Mesothelial cell of epicardium (in vitro differentiated cells): ENCODE results near the gene KRTAP4-16. TPM values are rescaled to one million over a fixed set of nuclear protein-coding genes. Genes with fewer than 3 reads are reported as not detected.
"Not testable (repeated sequence)": the region's sequence is repeated elsewhere in the genome, so short reads cannot be mapped to it uniquely, and the experiment has no call there.

ENCODE experiments used
- DNase-seq, 2 experiments: peaks; one replicate each; pipeline ENCODE4 v3.0.0; 2021; ENCODE audit warnings: low spot score in 2 of 2; ENCODE audit not compliant: unreplicated experiment in 2 of 2
- H3K27ac Mint-ChIP-seq: 2 replicates; pipeline ENCODE4 v1.8.0; 2021; ENCODE audit warnings: mixed read lengths
- H3K27me3 Mint-ChIP-seq: 2 replicates; pipeline ENCODE4 v1.8.0; 2021; ENCODE audit warnings: low read depth, mixed read lengths
- H3K36me3 Mint-ChIP-seq: 2 replicates; pipeline ENCODE4 v1.8.0; 2021; ENCODE audit warnings: mixed read lengths
- H3K4me1 Mint-ChIP-seq: 2 replicates; pipeline ENCODE4 v1.8.0; 2021; ENCODE audit warnings: mixed read lengths
- H3K4me3 Mint-ChIP-seq: 2 replicates; pipeline ENCODE4 v1.8.0; 2021; ENCODE audit warnings: mild to moderate bottlenecking, moderate library complexity, mixed read lengths
- H3K9me3 Mint-ChIP-seq: 2 replicates; pipeline ENCODE4 v1.8.0; 2021; ENCODE audit warnings: mixed read lengths
- total RNA-seq: library from RNA; stranded (reverse); gene quantifications from 3 replicates; pipeline ENCODE4 v1.2.1, GENCODE V29; 2021
- TF ChIP-seq, protein P1 (sequence below): fragments of 200-600 bp; sonication (generic); IDR thresholded peaks from one replicate; pipeline ENCODE4 v1.5.0; 2021; ENCODE audit warnings: antibody characterized with exemption; ENCODE audit not compliant: unreplicated experiment

KRTAP4-16 gene
- total RNA-seq, 1 donor from 2014 or later: not detected

DNA sequence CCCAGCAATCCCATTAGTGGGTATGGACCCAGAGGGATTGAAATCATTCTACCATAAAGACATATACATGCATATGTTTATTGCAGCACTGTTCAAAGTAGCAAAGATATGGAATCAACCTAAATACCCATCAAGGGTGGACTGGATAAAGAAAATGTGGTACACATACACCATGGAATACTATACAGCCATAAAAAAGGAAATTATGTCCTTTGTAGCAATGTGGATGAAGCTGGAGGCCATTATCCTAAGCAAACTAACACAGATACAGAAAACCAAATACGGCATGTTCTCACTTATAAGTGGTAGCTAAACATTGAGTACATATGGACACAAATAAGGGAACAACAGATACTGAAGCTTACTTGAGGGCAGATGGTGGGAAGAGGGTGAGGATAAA lies 44.5 kb downstream of the KRTAP4-16 start:
- TF ChIP-seq, protein P1, sequence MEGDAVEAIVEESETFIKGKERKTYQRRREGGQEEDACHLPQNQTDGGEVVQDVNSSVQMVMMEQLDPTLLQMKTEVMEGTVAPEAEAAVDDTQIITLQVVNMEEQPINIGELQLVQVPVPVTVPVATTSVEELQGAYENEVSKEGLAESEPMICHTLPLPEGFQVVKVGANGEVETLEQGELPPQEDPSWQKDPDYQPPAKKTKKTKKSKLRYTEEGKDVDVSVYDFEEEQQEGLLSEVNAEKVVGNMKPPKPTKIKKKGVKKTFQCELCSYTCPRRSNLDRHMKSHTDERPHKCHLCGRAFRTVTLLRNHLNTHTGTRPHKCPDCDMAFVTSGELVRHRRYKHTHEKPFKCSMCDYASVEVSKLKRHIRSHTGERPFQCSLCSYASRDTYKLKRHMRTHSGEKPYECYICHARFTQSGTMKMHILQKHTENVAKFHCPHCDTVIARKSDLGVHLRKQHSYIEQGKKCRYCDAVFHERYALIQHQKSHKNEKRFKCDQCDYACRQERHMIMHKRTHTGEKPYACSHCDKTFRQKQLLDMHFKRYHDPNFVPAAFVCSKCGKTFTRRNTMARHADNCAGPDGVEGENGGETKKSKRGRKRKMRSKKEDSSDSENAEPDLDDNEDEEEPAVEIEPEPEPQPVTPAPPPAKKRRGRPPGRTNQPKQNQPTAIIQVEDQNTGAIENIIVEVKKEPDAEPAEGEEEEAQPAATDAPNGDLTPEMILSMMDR: no peak
- Mint-ChIP-seq H3K4me1 (peaks cover 28% of the 10 kb centered on the region), H3K4me3 (no peak overlapping the region), H3K27me3 (no peaks in the 10 kb centered on the region), H3K36me3 (no peaks in the 10 kb centered on the region), H3K27ac (no peak overlapping the region), H3K9me3 (peaks cover 20% of the 10 kb centered on the region)
- no peak for DNase-seq

DNA sequence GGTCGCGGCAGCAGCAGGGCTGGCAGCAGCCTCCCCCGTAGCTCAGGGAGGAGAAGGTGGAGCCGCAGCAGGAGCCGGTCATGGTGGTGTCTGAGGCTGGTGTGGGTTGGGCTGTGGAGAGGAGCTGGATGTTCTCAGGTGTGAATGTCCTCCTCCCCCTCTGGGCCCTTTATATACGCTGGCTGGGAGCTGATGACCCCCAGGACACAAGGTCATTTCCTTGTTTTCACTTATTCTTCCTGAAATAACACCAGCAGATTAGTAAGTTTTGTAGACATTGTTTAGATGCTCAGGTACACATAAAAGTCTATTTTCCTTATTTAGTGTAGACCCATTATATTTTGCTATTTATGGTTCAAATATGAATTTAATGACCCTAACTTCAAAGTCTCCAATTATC lies 46.9 kb downstream of the KRTAP4-16 start, which contains the start of gene KRTAP2-2:
TSS of gene KRTAP2-2 (minus strand) at position 101 of the 400 bp plus-strand sequence. CDS start at position 82, 19 bp downstream.
- Mint-ChIP-seq H3K4me1 (peaks cover 15% of the 10 kb centered on the region), H3K9me3 (peaks cover 24% of the 10 kb centered on the region)
- H3K4me3 Mint-ChIP-seq, H3K36me3 Mint-ChIP-seq, H3K27me3 Mint-ChIP-seq, H3K27ac Mint-ChIP-seq, DNase-seq: not testable (repeated sequence)

DNA sequence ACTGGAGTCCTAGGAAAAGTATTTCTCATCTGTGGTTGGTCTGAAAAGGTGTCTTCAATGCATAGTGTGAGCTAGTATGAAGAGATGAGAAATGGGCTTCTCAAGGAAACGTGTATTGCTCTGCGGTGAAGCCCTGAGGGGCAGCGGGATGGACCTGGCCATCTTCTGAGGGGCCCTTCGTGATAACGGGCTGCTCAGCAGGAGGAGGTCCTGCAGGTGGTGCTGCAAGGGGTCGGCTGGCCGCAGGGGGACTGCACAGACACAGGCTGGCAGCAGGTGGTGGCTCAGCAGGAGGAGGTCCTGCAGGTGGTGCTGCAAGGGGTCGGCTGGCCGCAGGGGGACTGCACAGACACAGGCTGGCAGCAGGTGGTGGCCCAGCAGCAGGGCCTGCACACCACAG lies 47.5 kb downstream of the KRTAP4-16 start:
- H3K4me3 Mint-ChIP-seq, H3K27me3 Mint-ChIP-seq, DNase-seq, H3K36me3 Mint-ChIP-seq, H3K27ac Mint-ChIP-seq: not testable (repeated sequence)
- Mint-ChIP-seq H3K9me3 (peaks cover 24% of the 10 kb centered on the region), H3K4me1 (peaks cover 17% of the 10 kb centered on the region)

DNA sequence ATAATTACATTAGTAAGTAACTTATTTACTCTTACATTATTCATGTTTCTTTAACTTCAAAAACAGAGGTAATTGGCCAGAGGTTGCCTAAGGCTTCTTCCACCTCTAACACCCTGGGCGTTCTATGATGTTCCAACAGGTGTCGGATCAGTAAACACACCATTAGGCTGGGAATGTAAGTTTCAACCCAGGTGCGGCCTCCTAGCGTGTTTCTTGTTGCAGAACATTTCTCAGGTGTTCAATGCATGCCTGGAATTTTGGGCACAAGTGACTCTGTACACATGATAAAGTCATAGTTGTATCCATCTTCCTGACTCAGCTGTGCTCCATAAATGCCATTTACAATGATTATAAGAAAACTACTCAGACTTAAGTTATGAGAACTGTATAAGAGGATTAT lies 48.0 kb downstream of the KRTAP4-16 start:
- peaks cover 14% of the 10 kb centered on the region for H3K4me1 Mint-ChIP-seq
- TF ChIP-seq, protein P1: no peak
- no peak for DNase-seq
- no peak overlapping the region for H3K4me3 Mint-ChIP-seq
- peaks cover 24% of the 10 kb centered on the region for H3K9me3 Mint-ChIP-seq
- H3K36me3 Mint-ChIP-seq: no peaks in the 10 kb centered on the region
- H3K27me3 Mint-ChIP-seq: no peaks in the 10 kb centered on the region
- H3K27ac Mint-ChIP-seq: no peak overlapping the region

DNA sequence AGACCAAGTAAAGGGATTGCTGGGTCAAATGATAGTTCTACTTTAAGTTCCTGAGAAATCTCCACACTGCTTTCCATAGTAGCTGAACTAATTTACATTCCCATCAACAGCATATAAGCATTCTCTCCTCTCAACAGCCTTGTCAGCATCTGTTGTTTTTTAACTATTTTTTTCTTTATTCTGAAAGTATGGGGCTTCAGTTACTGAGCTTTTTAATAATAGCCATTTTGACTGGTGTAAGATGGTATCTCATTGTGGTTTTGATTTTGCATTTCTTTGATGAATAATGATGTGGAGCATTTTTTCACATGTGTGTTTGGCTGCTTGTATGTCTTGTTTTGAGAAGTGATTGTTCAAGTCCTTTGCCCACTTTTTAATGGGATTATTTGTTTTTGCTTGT lies 49.4 kb downstream of the KRTAP4-16 start:
- DNase-seq: no peak
- TF ChIP-seq, protein P1: no peak
- no peaks in the 10 kb centered on the region for H3K27me3 Mint-ChIP-seq
- no peak overlapping the region for H3K27ac Mint-ChIP-seq
- no peak overlapping the region for H3K4me3 Mint-ChIP-seq
- H3K9me3 Mint-ChIP-seq: peaks cover 23% of the 10 kb centered on the region
- H3K4me1 Mint-ChIP-seq: peaks cover 25% of the 10 kb centered on the region
- H3K36me3 Mint-ChIP-seq: no peaks in the 10 kb centered on the region

Other genes with a start within 250 kb of the KRTAP4-16 start
- not detected in 3 replicates for gene KRT12, start 235.0 kb downstream of the KRTAP4-16 start, total RNA-seq
- gene KRT20, start 217.0 kb downstream of the KRTAP4-16 start, total RNA-seq: not detected in 3 replicates
- 2.3 to 2.8 TPM (median 2.6 TPM) in 3 replicates for gene KRT23, start 164.6 kb downstream of the KRTAP4-16 start, total RNA-seq
- gene KRT39, start 135.3 kb downstream of the KRTAP4-16 start, total RNA-seq: not detected in 3 replicates
- 0.16 TPM in 1 of 3 replicates, not detected in the others for gene KRT40, start 117.9 kb downstream of the KRTAP4-16 start, total RNA-seq
- not detected in 3 replicates for gene KRTAP3-3, start 108.0 kb downstream of the KRTAP4-16 start, total RNA-seq
- not detected in 3 replicates for gene KRTAP3-2, start 102.3 kb downstream of the KRTAP4-16 start, total RNA-seq
- gene KRTAP3-1, start 93.1 kb downstream of the KRTAP4-16 start, total RNA-seq: 0.41 to 1.3 TPM (median 0.95 TPM) in 3 replicates
- not detected in 3 replicates for gene KRTAP1-5, start 75.0 kb downstream of the KRTAP4-16 start, total RNA-seq
- not detected in 3 replicates for gene KRTAP1-4, start 72.0 kb downstream of the KRTAP4-16 start, total RNA-seq
- not detected in 3 replicates for gene KRTAP1-3, start 67.3 kb downstream of the KRTAP4-16 start, total RNA-seq
- not detected in 3 replicates for gene KRTAP1-1, start 60.8 kb downstream of the KRTAP4-16 start, total RNA-seq
- not detected in 3 replicates for gene KRTAP2-1, start 54.9 kb downstream of the KRTAP4-16 start, total RNA-seq
- gene KRTAP2-2, start 47.0 kb downstream of the KRTAP4-16 start, total RNA-seq: not detected in 3 replicates
- gene KRTAP2-3, start 42.1 kb downstream of the KRTAP4-16 start, total RNA-seq: 0.45 to 0.91 TPM (median 0.69 TPM) in 3 replicates
- gene KRTAP2-4, start 36.3 kb downstream of the KRTAP4-16 start, total RNA-seq: not detected in 3 replicates
- gene KRTAP4-7, start 18.1 kb downstream of the KRTAP4-16 start, total RNA-seq: not detected in 3 replicates
- gene KRTAP4-8, start 4.1 kb downstream of the KRTAP4-16 start, total RNA-seq: not detected in 3 replicates
- not detected in 3 replicates for gene KRTAP4-9, start 3.2 kb upstream of the KRTAP4-16 start, total RNA-seq
- gene KRTAP4-11, start 16.2 kb upstream of the KRTAP4-16 start, total RNA-seq: not detected in 3 replicates
- not detected in 3 replicates for gene KRTAP4-12, start 22.0 kb upstream of the KRTAP4-16 start, total RNA-seq
- not detected in 3 replicates for gene KRTAP4-6, start 38.3 kb upstream of the KRTAP4-16 start, total RNA-seq
- not detected in 3 replicates for gene KRTAP4-5, start 47.6 kb upstream of the KRTAP4-16 start, total RNA-seq
- gene KRTAP4-4, start 58.5 kb upstream of the KRTAP4-16 start, total RNA-seq: not detected in 3 replicates
- gene KRTAP4-3, start 66.0 kb upstream of the KRTAP4-16 start, total RNA-seq: not detected in 3 replicates
- not detected in 3 replicates for gene KRTAP4-2, start 76.0 kb upstream of the KRTAP4-16 start, total RNA-seq
- gene KRTAP4-1, start 82.7 kb upstream of the KRTAP4-16 start, total RNA-seq: not detected in 3 replicates
- gene KRTAP9-1, start 87.7 kb upstream of the KRTAP4-16 start, total RNA-seq: not detected in 3 replicates
- not detected in 3 replicates for gene KRTAP9-2, start 124.4 kb upstream of the KRTAP4-16 start, total RNA-seq
- not detected in 3 replicates for gene KRTAP9-3, start 130.2 kb upstream of the KRTAP4-16 start, total RNA-seq
- not detected in 3 replicates for gene KRTAP9-8, start 135.8 kb upstream of the KRTAP4-16 start, total RNA-seq
- gene KRTAP9-4, start 147.5 kb upstream of the KRTAP4-16 start, total RNA-seq: not detected in 3 replicates
- gene KRTAP9-9, start 153.2 kb upstream of the KRTAP4-16 start, total RNA-seq: not detected in 3 replicates
- not detected in 3 replicates for gene KRTAP9-6, start 163.2 kb upstream of the KRTAP4-16 start, total RNA-seq
- not detected in 3 replicates for gene KRTAP9-7, start 173.5 kb upstream of the KRTAP4-16 start, total RNA-seq
- not detected in 3 replicates for gene KRTAP29-1, start 200.6 kb upstream of the KRTAP4-16 start, total RNA-seq
- gene KRTAP16-1, start 207.1 kb upstream of the KRTAP4-16 start, total RNA-seq: not detected in 3 replicates
- gene KRTAP17-1, start 213.5 kb upstream of the KRTAP4-16 start, total RNA-seq: not detected in 3 replicates
- gene KRT33A, start 248.6 kb upstream of the KRTAP4-16 start, total RNA-seq: not detected in 3 replicates